IPS DF 4.7 (cell line): ENCODE data around the gene IL21R.

ENCODE experiments used
- DNase-seq: peaks from one replicate; pipeline ENCODE4 v3.0.0-alpha.2; 2013; ENCODE audit warnings: low spot score; ENCODE audit errors: extremely low read depth

IL21R gene

DNA sequence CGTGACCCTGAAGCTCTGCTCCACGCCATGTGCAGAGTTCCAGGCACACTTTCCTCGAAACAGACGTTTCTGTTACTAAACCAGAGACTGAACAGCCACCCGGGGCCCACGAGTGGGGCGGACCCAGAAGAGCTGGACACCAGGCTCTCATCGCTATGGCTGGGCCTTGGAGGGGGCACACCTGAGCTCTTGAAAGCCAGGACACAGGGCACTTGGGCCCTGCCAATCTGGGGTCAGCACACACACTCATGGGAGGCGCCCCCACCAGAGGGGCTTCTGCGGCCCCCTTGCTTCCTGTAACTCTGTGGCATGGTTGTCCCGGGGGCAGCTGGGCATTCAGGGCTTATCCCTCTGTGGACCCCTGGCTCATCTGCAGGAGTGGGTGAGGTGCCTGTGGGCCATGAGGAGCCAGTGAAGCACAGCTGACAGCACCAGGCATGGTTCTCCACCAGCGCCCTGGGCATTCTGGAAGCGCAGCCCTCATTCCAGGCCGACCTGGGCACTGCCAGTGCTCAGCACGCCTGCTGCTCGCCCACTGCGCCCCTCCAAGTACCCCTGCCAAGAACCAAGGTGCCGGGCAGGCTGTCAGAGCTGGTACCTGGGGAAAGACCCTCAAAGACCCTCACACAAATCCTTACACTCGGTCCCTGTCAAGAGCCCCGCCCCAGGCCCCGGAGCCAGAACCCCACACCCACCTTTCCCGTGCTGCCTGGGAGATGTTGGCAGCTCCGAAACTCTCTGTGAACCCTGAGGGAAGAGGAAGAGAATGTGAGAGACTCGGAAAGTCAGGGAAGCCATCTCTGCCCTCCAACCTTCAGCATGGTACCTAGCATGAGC, 61.1 kb downstream of the IL21R start:
- DNase-seq, result no peak

DNA sequence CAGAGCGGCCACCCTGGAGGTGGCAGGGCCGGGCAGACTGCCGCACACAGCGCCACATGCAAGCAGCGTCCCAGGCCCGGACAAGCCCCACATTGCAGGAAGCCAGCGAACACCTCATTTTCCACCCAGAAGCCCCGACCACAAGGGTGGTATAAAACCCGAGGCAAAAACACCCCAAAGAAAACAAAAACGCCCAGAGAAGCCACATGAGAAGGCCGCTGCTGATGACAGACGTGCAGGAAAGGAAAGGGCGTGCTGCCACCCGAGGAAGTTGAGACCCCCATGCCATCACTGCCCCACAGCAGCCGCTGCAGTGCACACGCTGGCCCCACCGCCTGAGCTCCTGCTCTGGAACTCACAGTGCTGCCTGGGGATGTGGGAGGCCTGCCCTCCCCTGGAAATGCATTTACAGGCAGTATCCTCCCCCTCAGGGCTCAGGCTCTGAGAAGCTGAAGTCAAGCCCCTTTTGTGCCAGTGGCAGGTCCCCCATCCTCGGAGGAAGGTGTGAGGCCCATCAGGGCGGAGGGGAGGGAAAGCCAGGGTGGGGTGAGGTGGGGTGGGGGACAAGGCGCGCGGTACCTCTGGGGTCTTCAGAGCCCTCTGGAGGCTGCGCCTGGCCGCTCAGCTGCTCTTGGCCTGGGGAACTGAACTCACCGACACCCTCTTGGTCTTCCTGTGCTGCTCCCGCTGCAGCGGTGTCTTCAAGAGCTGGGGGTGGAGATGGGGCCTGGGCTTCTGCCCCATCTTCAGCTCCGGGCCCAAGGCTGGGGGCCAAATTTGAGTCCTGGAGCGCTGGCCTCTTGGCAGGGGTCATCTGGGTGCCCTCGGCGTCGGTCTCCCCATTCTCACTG, 62.0 kb downstream of the IL21R start:
- DNase-seq, result no peak

DNA sequence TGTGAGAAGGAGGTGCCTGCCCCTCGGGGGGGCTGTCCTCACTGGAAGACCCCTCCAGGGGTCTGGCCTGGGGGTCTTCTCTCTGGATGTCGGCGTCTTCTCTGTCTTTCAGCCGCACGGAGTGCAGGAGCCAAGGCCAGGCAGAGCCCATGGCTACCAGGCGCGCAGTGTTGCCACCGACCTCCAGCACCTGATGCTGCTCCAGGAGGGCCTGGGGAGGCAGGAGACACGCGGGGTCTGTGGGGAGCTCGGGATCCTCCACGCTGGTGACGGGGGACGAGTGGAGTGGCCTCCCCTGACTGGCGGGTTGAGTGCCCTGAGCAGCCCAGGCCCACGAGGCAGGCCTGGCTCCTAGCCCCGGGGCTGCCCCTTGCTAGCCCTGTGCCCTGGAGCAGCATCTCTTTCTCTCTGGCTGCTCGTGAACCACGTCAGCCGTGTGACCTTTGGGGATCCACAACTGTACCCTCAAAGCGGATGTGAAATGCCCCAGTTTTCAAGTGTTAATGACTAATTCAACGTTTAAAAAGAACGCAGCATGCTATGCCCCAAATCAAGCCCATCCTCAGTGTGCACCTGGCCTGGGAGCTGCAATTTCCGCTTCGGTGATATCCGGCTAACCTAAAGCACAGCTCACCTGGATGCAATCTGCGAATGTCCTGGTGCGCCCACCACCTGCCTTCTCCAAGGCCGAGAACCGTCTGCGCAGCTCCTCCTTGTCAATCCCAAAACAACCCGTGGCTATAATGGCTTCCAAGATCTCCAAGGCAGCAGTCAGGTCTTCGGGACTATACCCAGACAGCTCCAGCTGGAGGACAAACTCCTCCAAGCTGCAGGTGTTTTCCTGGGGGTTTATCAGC, 62.9 kb downstream of the IL21R start:
- no peak for DNase-seq

DNA sequence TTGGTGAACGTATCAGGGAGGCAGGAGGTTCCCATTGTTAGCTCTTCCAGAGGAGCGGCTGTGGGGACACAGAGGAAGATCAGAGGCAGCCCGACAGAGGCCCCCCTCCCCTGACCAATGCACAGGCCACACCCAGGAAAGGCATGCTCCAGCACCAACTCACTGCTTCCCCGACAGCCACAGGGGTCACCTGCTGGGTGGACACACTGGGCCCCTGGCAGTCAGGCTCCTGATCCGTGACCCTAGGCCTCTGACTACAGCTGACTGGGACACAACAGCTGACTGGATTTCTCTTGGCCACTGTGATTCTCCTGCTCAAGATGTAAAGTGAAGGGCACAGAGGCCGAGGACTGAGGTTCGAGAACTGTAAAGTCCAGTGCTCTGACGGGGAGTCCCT, 63.5 kb downstream of the IL21R start:
- DNase-seq, result no peak

DNA sequence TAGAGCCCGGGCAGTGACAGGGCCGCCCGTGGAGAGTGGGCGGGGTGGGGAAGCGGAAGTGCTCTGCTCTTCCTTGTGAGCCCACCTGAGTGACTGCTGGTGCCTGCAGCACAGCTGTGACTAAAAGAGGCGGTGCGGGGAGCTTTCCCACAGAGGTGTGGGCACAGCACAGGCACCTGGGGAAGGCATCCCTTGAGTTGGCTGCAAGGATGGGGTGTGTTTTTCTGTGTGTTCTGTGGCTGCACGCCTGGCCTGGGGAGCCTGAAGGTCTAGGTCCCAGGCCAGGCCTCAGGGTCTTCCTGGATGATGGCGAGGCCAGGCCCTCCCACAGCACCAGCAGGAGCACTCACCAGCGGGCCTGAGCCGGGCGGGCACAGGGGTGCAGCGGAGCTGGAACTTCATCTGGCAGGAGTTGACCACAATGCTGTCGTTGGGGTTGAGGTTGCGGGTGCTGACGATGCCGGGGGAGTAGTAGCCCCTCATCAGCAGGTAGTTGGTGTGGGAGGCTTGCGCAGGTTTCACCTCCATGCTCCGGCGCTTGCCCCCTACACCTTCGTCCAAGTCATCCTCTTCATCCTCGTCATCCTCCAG, 67.1 kb downstream of the IL21R start:
- DNase-seq, result no peak

DNA sequence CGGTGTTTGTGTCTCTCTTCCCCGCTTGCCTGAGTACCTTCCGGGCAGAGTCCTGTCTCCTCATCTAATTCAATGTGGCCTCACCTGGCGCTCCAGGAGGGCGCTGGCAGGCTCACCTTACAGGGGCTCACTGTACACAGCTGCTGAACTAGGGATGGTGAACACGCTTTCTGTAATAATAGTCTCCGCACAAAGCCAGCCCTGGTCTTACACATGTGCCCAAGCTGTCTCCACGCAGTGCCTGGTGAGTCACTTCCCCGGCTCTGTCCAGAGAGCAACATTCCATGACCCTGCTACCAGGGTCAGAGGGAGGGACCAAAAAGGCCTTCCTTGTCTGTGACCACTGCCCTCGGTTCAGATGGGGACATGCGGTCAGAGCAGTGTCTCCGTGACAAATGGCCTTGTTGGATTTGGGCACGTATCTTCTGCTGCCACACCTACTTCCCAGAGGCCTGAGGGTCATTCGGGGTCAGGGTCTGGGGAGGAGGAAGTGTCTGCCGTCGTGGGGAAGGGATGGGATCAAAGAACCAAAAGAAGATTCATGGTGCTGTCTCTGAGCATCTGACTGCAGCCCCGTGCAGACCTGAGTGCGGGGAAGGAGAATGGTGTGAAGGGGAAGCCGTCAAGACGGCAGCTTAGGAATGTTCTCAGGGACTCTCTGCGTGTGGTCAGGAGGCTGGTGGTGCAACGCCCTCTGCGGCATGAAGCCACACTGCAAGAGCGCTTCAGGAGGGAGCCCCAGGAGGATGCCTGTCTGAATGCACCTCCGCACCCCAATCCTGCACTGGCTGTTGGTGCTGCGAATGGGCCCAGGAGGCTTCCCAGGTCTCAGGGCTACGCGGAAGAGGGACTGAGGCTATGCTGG, 68.8 kb downstream of the IL21R start:
- DNase-seq, result no peak

DNA sequence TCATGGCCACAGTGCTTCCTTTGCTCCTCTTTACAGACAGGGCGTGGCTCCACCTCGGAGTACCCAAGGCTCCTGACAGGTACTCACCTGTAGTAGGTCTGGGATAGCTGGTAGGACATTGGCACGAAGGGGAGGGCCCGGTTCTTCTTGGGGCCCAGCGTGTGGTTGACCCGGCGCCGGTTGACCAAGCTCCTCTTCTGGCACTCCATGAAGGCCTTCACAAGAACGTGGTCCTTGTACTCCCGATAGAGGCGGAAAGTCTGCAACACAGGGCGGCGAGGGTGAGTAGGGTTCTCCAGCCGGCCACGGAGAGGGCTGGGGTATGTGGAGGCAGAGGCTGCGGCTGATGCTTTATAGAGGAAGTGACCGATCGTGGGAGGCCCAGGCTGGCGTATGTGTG, 69.7 kb downstream of the IL21R start:
- no peak for DNase-seq

DNA sequence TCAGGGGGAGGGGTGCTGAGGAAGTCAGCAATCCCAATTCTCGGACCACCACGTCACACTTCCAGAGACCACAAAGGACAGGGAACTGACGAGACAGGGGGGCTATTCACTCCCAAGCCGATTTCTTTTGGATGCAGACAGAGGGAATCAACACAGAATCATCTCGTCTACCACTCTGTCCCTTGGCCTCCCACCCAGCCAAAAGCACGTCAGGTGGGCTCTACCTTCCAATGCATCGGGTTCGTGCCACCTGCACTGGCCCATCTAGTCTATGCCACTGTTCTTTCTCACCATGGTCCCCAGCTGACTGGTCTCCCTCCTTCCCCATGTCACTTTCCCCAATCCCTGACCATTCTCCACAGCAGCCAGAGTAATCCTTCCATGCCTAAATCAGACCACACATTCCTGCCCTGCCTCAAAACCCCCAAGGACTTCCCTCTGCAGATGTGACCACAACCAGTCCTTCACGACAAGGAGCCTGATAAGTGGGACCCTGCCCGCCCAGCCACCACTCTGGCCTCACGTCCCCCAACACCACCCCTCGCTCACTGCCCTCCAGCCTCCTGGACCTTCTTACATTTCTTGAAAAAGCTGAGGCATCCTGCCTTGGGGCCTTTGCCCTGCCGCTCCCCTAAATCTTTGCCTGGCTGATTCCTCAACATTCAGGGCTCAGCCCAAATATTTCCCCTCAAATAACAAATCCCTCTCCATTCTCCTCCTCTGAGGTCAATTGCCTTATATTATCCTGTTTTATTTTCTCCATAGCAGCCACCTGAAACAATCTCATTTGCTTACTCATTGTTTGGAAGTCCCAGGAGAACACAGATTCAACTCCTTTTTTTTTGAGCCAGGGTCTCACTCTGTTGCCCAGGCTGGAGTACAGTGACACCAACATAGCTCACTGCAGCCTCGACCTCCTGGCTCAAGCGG, 70.4 kb downstream of the IL21R start:
- DNase-seq, result no peak

DNA sequence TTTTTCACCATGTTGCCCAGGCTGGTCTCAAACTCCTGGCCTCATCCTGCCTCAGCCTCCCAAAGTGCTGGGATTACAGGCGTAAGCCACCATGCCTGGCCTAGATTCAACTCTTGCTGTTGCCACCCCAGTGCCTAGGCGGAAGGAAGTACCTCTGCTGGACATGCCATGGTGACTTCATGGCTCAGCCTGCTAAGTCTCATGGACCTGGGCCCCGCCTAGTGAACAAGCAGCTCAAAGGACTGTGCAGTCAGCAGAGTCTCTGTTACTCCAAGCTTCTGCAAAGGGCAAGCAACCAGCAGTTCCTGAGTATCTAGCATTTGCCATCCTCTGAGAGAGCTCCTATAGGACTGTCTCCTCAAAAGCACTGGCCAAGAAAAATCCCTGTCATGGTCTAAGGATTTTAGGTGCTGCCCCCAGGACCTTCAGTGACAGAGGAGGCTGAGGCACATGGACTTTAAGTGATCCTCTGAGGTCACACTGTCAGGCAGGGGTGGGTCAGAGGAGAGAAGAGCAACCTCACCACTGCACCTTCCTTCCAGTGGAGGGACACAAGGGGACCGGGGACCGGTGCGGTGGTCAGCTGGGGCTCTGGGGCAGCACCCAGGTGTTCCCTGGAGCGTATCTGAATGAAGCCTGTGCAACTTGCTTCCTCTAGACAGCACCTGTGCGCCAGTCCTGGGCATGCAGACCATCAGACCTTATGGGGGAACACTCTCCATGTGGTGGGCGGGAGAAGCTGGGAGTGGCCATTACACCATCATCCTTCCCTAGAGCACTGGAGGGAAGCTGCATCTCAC, 71.3 kb downstream of the IL21R start:
- DNase-seq, result no peak

DNA sequence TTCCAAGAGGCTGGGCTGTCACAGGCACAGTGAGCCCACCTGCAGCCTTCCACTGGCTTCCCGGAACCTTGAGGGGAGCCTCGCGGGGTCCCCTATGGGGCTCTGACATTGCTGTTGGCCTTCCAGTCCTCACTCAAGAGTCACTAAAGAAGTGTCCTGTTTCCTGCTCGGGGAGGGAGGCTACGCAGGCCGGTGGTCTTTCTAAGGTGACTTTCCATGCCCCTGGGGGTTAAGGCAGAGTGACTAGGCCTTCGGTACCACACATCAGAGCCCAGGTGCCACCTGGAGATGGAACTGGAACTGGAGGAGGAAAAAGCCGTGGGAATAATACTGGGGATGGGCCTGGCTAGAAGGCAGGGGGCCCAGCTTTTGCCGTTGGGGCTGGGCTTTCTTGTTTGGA, 72.1 kb downstream of the IL21R start:
- DNase-seq, result no peak

DNA sequence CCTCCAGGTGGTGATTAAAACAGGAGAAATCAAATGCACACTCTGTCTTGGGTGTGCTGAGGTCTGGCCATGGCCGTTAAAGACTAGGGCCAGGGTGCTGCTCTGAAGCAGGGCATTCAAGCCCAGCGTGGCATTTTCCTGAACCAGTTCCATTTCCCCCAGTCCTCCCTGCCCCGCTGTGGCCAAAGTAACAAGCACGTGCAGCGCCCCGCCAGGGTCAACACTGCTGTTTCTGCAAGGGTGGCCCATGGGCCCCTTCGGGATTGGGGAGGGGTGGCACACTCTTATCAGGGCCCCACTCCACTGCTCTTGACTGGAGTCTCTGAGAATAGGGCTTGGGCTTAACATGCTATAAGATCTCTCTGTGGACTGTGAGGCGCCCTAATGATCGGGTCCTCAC, 72.9 kb downstream of the IL21R start:
- DNase-seq, result no peak

DNA sequence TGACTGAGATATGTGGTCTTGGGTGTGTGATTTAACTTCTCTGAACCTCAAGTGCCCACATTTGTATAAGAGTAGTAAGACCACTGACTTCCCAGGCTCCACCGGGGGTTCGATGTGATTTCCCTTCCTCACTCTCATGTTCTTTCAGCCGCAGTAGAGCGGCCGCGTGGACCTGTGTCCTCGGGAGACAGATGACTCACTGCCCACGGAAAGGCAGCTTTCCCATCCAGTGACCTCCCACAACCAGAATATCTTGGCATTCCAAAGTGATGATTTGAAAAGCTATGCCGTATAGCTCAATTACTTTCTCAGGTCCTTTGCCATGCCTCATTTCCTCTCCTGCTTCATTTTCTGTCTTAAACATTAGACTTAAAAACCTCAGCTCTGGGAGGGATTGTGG, 73.6 kb downstream of the IL21R start:
- DNase-seq, result no peak

DNA sequence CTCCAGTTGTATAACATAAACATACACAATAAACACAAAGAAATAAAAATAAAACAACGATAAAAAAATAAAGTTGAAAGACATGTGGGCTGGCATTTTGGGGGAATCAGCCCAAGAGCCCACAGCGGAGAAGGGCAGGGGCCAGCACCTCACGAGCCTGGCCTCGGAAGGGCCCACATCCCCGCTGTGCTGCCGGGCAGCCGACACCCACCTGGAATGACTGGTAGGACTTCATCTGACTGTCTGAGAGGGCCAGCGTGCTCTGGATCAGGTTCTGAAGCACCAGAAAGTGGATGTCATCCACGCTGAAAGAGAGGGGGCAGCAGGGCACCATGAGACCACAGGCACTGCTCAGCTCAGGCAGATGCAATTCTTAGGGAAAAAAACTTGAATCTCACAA, 74.3 kb downstream of the IL21R start:
- DNase-seq, result no peak

DNA sequence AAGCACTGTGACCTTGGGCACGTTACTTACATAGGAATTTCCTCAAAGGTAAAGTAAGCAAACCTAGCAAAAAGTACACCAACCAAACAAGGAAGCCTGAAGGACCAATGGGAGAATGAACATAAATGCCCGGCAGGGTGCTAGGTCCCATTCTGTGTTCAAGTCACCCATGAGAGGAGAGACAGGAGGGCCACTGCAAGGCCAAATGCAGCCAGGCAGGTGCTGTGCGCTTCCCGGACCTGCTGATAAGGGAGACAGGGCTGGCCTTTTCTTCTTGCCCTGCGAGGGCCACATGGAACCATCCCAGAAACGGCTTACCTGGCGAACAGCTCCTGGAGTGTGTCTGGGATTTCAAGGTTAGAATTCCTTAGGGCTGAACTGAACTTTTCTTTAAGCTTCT, 78.8 kb downstream of the IL21R start:
- no peak for DNase-seq

DNA sequence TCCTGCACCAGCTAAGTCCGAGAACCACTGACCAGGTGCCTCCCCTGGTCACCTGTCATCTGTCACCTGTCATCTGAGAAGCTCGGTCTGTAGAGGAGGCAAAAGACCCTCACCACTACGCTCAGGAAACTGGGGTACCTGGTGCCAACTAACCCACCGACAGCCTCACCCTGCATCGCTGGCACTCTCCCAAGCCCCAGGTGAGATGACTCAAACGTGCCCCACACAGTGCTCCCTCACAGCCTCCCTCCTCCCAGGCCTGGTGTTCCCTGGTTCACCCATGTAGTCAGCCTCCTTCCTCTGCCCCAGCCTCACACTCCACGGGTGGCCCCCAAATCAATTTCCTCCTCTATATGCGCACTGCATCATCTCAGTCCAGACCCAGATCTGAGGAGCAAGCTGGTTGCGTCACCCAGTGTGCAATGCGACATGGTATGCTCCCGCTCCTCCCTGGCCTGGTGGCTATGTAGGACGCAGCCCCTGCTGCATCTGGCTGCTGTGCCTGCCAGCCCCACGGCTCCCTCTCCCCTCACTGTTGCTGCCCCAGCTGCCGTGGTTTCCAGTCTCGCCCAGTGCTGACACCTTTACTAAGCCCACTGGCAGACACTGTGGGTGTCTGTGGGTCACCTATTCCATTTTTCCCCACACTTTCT, 79.4 kb downstream of the IL21R start:
- DNase-seq, result no peak

DNA sequence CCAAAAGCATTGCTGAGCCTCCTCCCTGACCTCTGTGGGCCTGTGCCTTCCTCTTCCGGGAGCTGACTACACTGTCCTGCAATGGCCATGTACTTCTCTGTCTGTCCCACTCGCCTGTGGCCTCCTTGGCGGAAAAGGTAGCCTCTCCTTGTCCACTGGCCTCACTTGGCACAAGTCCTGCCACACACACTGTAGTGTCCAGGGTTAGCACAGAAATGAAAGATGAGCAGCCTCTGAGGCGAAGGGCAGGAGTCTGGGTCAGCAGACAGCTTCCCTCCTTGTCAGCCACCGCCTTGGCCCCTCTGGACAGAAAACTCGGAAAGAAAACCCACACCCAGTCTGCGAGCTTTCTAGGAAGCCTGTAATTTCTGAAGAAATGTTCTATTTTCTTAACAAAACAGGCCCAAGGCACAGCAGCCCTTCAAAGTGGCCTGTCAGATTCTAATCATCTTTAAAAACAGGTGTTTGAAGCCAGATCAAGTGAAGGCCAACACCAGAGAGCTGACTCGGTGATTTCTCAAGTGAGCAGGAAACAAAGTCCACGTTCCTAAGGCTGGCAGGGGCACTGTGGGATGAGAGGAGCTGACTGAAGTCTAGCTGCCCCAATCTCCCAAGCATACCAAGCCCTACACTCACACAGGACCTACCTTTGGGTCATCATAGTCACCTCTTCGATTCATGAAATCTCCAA, 80.6 kb downstream of the IL21R start:
- DNase-seq, result no peak

DNA sequence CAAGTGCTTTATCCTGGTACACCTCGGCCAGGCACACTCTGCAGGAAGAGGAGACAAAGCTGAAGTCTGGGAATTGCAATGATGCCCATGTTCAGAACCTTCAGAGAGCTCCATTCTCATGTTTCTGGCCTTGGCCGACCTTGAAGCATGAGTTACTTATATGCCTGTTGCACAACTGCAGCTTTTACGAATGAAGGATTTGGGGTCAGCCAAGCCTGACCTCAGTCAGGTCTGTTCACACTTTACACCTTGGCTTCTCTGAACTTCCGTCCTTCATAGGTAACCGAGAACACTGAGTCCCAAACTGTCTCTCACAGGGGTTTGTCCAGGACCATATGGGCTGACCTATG, 81.1 kb downstream of the IL21R start:
- DNase-seq, result no peak

DNA sequence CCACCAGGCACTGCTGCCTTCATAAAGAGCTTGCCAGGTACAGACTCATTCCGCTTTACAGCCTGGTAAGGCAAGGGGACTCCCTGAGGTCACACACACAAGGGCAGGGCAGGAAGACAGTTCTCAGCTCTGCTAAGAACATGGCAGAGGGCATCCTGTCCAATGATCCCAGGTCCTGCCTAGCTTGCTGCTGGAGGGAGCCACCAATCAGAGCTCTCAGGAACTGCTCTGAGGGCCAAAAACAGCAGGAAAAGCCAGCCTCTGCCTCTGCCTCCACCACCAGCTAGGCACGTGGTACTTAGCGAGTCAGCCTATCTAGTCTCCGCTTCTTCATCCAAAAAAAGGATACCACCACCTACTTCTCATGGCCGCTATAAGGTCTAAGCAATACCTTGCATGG, 81.7 kb downstream of the IL21R start:
- DNase-seq, result no peak
